ENCODE results near the gene CD151.

GRCh38 chr11:800473-800872, 32.3 kb upstream of the CD151 start:
- TF ChIP-seq CTCF (IDR thresholded peaks at IDR 0.05) (no peak), NFIC (IDR thresholded peaks at IDR 0.05; ENCODE audit: borderline replicate concordance) (no peak), IRF3 (IDR thresholded peaks at IDR 0.05; ENCODE audit: low read depth, low read length) (no peak), RFX5 (IDR thresholded peaks at IDR 0.05; ENCODE audit: low read length) (no peak), ELF1 (IDR thresholded peaks at IDR 0.05) (no peak), POLR2AphosphoS5 (IDR thresholded peaks at IDR 0.05; ENCODE audit: low read depth, low read length) (no peak), GATA2 (CRISPR knock-in tag; IDR thresholded peaks at IDR 0.05) (no peak), RXRA (IDR thresholded peaks at IDR 0.05; ENCODE audit: borderline replicate concordance, low read depth) (no peak), YY1 (IDR thresholded peaks at IDR 0.05; ENCODE audit: low read depth) (no peak), REST (IDR thresholded peaks at IDR 0.05; ENCODE audit: low read depth, low read length) (no peak), SIN3A (IDR thresholded peaks at IDR 0.05; ENCODE audit: borderline replicate concordance, low read depth, low read length) (no peak), SMC3 (IDR thresholded peaks at IDR 0.05; ENCODE audit: low read depth, low read length) (no peak)
- TF ChIP-seq, protein P1, sequence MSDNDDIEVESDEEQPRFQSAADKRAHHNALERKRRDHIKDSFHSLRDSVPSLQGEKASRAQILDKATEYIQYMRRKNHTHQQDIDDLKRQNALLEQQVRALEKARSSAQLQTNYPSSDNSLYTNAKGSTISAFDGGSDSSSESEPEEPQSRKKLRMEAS (IDR thresholded peaks at IDR 0.05; ENCODE audit: low read depth) = no peak

All from SK-N-SH (cell line).